A673 (cell line): Measurements from ENCODE around the gene LRTM2.

ENCODE experiments used
- CTCF ChIP-seq: fragments of 300-800, 200-600 bp; sonication (generic); conservative IDR thresholded peaks from 2 replicates; pipeline ENCODE4 v1.5.1; 2017; ENCODE audit warnings: low read depth, mild to moderate bottlenecking, antibody characterized with exemption, low read length, moderate library complexity, mixed read lengths
- EZH2 ChIP-seq: fragments of 200-600 bp; sonication (generic); IDR thresholded peaks from 2 replicates; pipeline ENCODE4 v1.6.1; 2017; ENCODE audit warnings: borderline replicate concordance, low read depth, mild to moderate bottlenecking, mixed read lengths, antibody characterized with exemption, low read length; ENCODE audit not compliant: poor library complexity, severe bottlenecking

GRCh38 chr12:1825382-1826102, 5.2 kb downstream of the LRTM2 start:
- TF ChIP-seq CTCF, result no peak
- TF ChIP-seq EZH2, result no peak
